PFSK-1 (cell line): ENCODE data around the gene VDAC2.

Source experiments
- FOXP2 ChIP-seq: optimal IDR thresholded peaks from 2 replicates; pipeline ENCODE3; 2011; ENCODE audit warnings: borderline replicate concordance, control low read depth, inconsistent platforms; ENCODE audit not compliant: insufficient read depth; ENCODE audit errors: extremely low read length, extremely low read depth
- POLR2AphosphoS5 ChIP-seq: IDR thresholded peaks from 2 replicates; pipeline ENCODE4 v1.6.1; 2012; ENCODE audit warnings: low read depth, mild to moderate bottlenecking, control low read depth, low read length, moderate library complexity
- SIN3A ChIP-seq: IDR thresholded peaks from 2 replicates; pipeline ENCODE4 v1.6.1; 2012; ENCODE audit warnings: mild to moderate bottlenecking, low read length, moderate library complexity, borderline replicate concordance; ENCODE audit not compliant: insufficient read depth
- TAF1 ChIP-seq: IDR thresholded peaks from 2 replicates; pipeline ENCODE4 v1.6.1; 2012; ENCODE audit warnings: low read length, control low read depth, borderline replicate concordance; ENCODE audit not compliant: insufficient read depth
- TF ChIP-seq, protein P1 (sequence below), 2 experiments: IDR thresholded peaks; 2 replicates each; pipeline versions ENCODE4 v1.6.1 to v1.8.0; 2011 to 2012; ENCODE audit warnings: low read depth in 2 of 2, low read length in 2 of 2, control low read depth in 1 of 2, inconsistent platforms in 1 of 2, mild to moderate bottlenecking in 1 of 2, moderate library complexity in 1 of 2; ENCODE audit not compliant: insufficient read depth in 1 of 2

VDAC2 gene

DNA sequence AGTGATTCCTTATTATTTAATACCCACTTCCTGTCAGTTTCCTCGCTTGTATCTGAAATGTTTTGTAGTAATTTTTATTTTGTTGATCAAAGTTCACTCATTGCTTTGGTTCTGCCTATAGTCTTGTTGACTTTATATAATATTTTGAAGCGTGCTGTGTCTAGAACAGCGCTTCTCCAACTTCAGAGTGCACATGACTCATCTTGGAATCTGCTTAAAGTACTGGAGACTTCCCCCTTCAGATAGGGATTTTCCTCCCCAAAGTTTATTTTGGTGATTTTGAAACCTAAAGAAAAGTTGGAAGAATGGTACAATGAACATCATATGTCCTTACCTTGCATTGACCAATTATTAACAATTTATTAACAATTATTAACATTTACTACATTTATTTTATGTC lies 19.4 kb downstream of the VDAC2 start:
- no peak for TF ChIP-seq SIN3A
- TF ChIP-seq POLR2AphosphoS5 = no peak
- no peak for TF ChIP-seq TAF1
- TF ChIP-seq FOXP2 = no peak
- TF ChIP-seq, protein P1, sequence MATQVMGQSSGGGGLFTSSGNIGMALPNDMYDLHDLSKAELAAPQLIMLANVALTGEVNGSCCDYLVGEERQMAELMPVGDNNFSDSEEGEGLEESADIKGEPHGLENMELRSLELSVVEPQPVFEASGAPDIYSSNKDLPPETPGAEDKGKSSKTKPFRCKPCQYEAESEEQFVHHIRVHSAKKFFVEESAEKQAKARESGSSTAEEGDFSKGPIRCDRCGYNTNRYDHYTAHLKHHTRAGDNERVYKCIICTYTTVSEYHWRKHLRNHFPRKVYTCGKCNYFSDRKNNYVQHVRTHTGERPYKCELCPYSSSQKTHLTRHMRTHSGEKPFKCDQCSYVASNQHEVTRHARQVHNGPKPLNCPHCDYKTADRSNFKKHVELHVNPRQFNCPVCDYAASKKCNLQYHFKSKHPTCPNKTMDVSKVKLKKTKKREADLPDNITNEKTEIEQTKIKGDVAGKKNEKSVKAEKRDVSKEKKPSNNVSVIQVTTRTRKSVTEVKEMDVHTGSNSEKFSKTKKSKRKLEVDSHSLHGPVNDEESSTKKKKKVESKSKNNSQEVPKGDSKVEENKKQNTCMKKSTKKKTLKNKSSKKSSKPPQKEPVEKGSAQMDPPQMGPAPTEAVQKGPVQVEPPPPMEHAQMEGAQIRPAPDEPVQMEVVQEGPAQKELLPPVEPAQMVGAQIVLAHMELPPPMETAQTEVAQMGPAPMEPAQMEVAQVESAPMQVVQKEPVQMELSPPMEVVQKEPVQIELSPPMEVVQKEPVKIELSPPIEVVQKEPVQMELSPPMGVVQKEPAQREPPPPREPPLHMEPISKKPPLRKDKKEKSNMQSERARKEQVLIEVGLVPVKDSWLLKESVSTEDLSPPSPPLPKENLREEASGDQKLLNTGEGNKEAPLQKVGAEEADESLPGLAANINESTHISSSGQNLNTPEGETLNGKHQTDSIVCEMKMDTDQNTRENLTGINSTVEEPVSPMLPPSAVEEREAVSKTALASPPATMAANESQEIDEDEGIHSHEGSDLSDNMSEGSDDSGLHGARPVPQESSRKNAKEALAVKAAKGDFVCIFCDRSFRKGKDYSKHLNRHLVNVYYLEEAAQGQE (IDR thresholded peaks at IDR 0.05; ENCODE audit: insufficient read depth in 1 of 2, low read depth in 2 of 2, low read length in 2 of 2) = no peak

DNA sequence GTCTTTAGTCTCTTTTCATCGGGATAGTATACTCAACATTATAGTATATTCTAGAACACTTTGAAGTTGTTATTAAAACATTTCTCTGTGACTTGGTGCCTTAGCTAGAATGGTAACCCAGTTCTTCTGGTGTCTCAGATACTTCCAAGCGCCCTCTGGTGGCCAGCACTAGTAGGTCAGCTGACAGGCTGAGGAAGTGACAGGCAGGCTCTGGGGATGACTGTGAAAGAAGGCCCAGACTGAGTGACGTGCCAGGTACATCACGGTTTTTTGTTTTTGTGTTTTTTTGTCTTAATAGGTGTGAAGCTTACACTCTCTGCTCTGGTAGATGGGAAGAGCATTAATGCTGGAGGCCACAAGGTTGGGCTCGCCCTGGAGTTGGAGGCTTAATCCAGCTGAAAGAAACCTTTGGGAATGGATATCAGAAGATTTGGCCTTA lies 20.0 kb downstream of the VDAC2 start:
- TF ChIP-seq SIN3A (no peak), TAF1 (no peak), POLR2AphosphoS5 (no peak), FOXP2 (no peak)
- TF ChIP-seq, protein P1 (IDR thresholded peaks at IDR 0.05; ENCODE audit: insufficient read depth in 1 of 2, low read depth in 2 of 2, low read length in 2 of 2) = no peak

DNA sequence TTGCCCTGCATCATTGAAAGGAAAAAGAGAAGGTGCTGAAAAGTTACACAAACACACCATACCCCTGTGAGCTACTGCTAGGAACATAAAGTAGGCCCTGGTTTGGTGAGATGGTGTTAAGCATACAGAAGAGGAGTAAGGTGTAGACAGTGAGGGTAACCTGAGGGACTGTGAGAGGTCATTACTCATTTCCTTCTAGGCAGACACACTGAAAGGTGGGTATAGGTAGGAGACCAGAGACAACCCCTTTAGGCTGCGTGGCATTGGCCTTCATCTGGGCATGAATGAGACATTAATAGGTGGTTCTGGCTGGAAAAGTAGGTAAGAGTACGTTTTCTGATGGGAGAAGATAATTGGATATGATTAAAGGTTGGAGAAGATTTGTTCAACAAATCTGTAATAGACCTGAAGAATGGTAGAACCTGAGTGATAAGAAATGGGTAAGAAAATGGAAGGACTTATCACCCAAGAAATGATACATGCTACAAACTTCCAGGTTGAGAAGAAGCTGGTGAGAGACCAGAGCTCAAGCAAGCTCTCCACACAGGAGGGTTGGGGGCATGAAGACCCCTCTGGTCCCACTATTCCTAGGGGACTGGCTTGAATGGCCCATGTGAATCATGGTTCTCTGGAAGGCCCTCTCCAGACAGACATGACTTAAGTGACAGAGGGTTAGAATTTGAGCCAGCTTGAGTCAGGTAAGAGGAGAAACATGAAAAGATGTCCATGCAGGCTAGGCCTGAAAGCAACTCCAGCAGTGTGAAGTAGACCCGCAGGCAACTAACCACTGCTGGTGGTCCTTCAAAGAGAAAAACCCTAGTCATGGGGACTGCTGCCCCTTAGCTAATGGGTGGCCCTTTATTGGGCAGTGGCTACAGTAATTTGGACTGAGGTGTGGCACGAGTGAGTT lies 21.3 kb downstream of the VDAC2 start:
- TF ChIP-seq TAF1 (no peak), FOXP2 (no peak), SIN3A (no peak), POLR2AphosphoS5 (no peak; the same call in 1 of the 2 replicates)
- TF ChIP-seq, protein P1 (IDR thresholded peaks at IDR 0.05; ENCODE audit: insufficient read depth in 1 of 2, low read depth in 2 of 2, low read length in 2 of 2) = no peak

DNA sequence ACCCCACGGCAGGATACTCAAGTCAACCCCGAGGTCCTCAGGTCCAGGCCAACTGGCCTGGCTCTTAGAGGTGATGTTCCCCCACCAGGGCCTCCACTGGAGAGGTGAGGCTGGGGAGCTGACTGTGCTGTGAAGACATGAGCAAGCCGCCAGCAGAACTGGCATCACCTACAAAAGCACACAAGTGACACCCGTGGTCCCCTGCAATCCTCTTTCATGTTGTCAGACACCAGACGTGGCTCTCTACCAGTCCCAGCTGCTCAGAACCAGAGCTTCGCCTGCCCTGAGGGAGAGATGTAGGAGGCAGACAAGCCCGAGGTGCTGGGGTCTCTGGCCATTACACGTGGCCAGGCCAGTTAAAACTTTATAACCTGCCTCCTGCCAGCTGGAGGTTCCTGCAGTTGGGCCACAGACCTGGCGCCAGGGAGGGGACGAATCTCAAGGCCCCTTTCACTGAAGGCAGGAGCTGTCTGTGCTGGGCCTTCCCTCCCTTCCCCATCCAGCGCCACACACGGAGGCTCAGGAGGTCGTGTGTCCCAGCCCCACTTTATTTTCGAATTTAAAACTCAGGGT lies 22.9 kb downstream of the VDAC2 start:
- no peak for TF ChIP-seq TAF1
- TF ChIP-seq, protein P1 (IDR thresholded peaks at IDR 0.05; ENCODE audit: insufficient read depth in 1 of 2, low read depth in 2 of 2, low read length in 2 of 2) = no peak
- no peak for TF ChIP-seq FOXP2
- TF ChIP-seq SIN3A = no peak
- no peak for TF ChIP-seq POLR2AphosphoS5
